ENCODE data around the gene TRMT5. TPM values are rescaled to one million over a fixed set of nuclear protein-coding genes. Genes with fewer than 3 reads are reported as not detected.

The TRMT5 gene, protein sequence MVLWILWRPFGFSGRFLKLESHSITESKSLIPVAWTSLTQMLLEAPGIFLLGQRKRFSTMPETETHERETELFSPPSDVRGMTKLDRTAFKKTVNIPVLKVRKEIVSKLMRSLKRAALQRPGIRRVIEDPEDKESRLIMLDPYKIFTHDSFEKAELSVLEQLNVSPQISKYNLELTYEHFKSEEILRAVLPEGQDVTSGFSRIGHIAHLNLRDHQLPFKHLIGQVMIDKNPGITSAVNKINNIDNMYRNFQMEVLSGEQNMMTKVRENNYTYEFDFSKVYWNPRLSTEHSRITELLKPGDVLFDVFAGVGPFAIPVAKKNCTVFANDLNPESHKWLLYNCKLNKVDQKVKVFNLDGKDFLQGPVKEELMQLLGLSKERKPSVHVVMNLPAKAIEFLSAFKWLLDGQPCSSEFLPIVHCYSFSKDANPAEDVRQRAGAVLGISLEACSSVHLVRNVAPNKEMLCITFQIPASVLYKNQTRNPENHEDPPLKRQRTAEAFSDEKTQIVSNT
- total RNA-seq, result 2.7 TPM

DNA sequence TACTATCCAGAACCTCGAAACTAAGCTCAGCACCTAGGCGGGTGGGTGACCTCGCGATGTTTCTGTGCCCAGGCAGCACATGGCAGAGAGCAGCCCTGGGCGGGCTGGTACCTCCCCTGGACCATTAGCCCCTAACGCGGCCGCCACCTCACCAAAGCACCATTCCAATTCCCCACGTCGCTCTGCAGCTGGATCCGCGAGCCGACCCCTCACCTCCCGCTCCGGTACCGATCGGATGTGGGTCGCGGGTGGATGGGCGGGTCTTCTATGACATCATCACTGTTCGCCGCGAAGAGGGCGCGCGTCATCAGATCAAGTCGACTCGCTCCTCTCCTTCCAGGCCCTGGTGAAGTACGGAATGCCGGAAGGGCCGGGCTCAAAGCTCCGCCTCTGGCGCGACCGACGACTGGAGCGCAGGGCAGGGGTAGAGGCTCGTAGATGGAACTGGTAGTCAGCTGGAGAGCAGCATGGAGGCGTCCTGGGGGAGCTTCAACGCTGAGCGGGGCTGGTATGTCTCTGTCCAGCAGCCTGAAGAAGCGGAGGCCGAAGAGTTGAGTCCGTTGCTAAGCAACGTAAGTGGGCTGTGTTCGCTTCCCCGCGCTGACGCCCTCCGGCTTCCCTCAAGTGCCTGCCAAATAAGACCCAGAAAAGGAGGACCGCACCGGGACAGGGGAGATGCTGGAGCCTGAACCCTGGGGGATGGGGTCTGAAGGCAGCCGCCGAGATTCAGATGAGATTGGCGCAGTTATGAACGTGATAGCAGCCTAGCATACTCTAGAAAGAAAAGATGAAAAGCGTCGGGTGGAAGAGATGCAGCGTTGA, at the start of gene TRMT5, which contains the start of gene SLC38A6:
TRMT5 (minus strand) TSS at position 269 of the 822 bp plus-strand sequence; CDS start at position 163, 106 bp downstream.
SLC38A6 (plus strand) TSS at position 435 of the 822 bp plus-strand sequence; CDS start at position 468, 33 bp downstream.
- DNase-seq (ENCODE audit: low read depth in 2 of 3, low spot score in 2 of 3), result peak; percentile 79 to 90 (median 89)

DNA sequence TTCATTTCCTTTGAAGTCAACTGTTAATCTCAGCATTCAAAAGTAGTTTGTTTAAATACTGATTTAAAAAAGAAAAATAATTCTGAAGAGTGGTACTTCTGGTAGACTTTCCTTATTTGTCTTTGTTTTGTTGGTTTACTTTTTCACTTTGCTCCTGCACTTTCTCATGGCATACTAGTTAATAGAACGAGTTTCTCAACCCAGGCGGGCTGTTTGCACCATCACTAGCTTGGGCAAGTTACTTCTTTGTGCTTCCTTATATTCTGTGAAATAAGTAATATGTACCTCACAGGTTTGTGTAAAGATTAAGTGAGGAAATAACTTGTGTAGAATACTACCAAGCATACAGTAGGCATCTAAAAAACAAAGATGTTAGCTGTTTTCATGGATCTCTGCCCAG, 45.6 kb upstream of the TRMT5 start:
- no peak for DNase-seq (ENCODE audit: low read depth in 2 of 3, low spot score in 2 of 3)

DNA sequence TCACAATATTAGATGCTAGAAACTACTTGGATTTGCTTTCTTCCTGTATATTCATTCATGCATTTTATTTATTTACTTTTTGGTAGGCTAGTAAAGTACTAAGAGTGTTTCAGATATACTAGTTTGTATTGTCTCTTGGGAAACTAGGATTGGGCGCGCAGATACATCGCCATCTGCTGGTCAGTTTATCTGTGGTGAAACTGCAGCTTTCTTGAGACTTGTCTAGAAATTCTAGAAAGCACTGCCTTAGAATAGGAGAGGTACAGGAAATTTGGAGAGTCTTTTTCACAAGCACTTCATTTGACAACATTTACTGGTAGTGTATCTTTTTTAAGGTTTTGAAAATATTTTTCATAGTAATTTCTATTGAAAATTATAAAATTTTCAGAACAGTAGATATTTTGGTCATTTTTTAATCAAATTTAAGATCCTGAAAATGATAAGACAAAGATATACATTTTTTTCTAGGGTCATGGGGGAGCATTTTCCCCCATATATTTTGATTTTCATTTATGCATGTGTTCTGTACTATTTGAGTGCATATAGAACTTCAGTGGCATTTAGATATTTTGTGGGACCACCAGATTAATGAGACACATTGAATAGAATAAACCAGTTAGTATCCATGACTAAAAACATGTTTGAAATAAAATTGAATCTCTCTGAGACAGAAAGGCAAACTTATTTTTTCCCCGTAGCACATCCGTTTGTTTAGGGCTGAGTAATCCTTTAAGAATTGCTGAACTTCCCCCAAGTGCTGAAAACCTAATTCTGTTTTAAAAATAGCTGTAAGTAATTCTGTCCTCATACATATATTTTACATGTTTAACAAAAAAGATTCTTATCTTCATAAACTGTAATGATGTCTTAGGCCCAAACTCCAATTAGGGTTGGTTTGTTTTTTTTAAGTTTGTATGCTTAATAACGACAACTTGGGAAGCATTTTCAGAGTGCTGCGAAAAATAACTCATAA, 44.7 kb upstream of the TRMT5 start:
- peak; percentile 10 to 71 (median 44) for DNase-seq (ENCODE audit: low read depth in 2 of 3, low spot score in 2 of 3)

DNA sequence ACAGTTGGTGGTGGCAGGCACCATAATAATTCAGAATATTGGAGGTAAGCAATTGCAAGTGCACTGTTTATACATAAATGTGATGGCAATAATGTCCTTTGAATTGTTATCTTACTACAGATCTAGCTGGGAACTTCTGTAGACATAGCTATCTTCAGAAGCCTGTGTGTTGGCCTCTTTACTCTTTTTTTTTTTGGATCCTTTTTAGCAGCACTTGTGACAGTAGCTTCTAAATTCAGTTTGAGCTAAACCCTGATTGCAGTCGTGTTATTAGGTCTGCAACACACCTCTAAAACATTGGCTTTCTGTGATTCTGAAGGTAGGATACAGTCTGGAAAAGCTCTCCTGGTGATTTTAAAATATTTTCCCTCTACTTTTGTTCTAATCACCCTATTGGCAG, 38.7 kb upstream of the TRMT5 start:
- no peak for DNase-seq (ENCODE audit: low read depth in 2 of 3, low spot score in 2 of 3)

DNA sequence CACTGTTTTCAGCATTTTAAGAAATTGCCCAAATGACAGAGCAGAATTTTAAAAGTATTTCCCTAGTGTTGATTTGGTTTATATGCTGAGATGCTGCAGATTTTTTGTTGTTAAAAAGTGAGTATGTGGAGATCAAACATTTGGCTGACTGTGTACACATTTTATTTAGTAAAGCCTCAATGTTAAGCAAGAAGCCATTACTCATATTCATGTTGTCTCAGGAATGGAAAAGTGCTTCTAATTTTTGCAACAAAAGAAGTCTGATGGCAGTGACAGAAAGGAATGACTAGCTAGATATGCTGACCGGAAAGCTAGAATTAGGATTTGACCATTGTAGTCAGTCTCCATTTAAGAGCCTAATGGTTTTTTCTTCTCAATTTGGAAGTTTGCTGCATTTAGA, 22.7 kb upstream of the TRMT5 start:
- no peak for DNase-seq (ENCODE audit: low read depth in 2 of 3, low spot score in 2 of 3)

DNA sequence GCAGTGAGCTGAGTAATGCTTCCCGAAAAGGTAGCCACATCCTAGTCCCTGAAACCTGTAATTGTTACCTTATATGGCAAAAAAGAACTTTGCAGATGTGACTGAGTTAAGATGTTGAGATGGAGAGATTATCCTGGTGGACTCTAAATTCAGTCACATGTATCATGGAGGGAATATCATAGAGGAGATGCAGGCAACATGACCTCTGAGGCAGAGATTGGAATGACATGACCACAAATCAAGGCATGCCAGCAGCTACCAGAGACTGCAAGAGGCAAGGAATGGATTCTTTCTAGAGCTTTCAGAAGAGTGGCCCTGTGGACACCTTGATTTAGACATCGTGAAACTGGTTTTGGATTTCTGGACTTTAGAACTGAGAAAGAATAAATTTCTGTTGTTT, 18.7 kb upstream of the TRMT5 start:
- DNase-seq (ENCODE audit: low read depth in 2 of 3, low spot score in 2 of 3), result no peak

DNA sequence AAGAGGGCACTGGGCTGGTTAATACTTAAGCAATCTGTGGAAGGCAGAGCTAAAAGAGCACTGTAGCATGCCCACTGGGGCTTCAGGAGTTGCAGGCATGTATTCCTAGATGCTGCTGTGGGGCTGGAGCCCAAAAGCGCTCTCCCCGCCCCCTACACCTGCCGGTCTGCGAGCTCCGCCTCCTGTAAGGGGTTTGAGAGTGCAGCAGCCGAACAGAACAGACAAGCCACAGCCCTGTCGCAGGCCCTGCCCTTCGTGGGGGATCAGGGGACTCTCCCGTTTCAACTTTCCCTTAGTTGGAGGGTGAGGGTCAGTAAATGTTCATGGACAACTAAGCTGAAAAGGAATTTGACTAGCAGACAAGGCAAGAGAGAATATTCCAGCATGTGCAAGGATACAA, 17.7 kb upstream of the TRMT5 start:
- DNase-seq (ENCODE audit: low read depth in 2 of 3, low spot score in 2 of 3), result no peak

DNA sequence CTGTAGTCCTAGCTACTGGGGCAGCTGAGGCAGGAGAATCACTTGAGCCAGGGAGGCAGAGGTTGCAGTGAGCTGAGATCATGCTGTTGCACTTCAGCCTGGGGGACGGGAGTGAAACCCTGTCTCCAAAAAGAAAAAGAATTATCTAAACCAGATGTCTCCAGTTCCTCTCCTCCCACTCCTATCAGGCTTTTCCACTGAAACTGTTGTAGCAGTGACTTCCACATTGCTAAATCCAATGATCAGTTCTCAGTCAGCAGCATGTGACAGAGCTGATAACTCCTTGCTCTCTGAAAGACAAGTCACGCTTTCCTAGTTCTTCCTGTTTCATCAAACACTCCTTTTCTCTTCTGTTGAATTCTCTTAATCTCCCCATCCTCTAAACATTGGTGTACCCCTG, 8.7 kb upstream of the TRMT5 start:
- no peak for DNase-seq (ENCODE audit: low read depth in 2 of 3, low spot score in 2 of 3)

DNA sequence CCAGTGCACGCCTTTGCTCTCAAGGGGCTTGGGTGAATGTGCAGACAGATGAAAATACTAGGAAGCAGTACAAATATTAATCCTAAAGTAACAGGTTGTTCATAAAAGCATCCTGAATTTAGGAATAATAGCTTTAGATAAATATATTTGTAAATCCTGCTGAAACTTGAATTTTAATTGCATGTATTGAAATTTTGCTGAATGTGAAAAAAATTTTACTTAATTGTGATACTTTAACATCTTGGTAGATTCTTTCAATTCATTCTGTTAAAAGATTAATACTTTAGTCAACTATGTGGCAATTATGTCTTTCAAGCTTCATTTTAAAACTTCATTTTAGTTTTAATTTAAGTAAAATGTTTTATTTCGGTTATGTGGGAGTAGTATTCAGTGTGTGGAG, 5.6 kb upstream of the TRMT5 start:
- no peak for DNase-seq (ENCODE audit: low read depth in 2 of 3, low spot score in 2 of 3)

DNA sequence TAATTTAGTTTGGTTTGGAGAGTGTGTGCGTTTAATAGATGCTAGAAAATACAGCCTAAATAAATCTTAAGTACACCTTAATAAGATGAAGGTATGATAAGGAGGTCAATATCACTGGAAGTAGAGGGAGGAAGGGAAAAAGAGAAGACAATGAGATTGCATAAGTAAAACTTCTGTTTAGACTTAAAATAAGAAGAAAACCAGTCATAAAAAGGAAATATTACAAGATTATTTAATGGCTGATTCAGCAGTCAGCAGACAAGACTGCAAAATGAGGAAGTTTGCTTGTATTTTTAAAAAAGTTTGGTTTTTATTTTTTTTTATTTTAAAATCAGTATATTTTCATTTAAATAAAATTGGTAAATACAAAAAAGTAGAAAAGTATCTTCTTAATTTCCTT, 3.3 kb upstream of the TRMT5 start:
- DNase-seq (ENCODE audit: low read depth in 2 of 3, low spot score in 2 of 3), result peak in 1 of 3 donors; percentile 14

DNA sequence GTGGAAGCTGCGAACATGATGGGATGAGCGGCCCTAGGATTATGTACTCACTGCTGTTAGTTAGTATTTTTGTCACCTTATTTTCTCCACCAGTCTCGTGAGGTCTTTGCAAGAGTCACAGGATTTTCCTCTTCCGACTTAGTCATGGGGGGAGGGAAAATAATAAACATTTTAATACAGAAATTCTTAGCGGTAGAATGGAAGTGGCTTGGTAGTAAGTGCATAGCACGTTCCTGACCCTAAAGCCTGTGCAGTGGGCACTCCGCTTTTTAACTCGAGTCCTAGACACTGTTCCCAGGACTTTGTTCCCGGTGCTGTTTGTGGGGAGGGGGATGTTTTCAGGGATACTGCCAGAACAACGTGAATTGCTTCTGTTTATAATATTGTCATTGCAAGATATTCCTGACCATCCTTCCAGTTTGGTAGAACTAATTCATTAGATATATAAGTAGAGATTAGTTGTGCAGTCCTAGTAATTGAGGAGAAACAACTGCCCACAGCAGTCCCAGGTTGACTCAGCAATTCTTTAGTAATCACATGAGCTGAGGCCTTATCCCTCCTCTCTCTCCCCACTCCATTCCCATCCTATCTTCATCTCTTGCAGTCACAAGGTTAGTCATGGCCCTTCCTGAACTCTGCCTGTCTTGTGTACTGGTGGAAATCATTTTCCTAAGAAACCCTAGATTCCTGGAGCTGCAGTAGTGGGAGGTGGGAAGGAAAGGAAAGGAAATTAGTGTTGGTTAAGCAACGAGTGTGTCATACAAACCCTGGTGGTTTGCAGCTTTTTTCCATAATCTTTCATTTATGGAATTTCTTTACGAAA, 965 bp upstream of the TRMT5 start:
- DNase-seq (ENCODE audit: low read depth in 2 of 3, low spot score in 2 of 3), result peak in 1 of 3 donors; percentile 5

DNA sequence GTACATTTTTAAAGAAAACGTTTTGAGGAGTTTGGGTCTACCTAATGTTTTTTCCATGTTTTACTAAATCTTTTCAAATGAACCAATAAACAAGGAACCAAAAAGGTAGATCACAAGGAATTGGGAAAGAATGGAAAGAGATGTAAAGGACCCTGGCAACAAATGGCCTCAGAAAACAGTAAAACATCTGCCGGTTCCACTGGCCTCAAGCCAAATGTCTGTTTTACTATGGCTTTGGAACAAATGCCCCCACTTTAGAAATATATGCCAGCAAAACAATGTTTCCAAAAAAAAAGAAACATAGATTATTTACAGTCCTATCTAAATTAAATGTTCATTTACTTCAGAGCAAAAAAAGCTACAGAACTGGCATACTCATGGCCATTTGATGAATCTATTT, 3.0 kb downstream of the TRMT5 start:
- no peak for DNase-seq (ENCODE audit: low read depth in 2 of 3, low spot score in 2 of 3)

DNA sequence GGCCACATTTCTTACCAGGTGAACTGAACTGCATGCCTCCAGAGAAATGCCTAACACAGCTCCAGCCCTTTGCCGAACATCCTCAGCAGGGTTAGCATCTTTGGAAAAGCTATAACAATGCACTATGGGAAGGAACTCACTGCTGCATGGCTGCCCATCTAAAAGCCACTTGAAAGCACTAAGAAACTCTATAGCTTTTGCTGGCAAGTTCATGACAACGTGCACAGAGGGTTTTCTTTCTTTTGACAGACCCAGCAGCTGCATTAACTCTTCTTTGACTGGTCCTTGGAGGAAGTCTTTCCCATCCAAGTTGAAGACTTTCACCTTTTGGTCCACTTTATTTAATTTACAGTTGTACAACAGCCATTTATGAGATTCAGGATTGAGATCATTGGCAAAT, 5.3 kb downstream of the TRMT5 start:
- no peak for DNase-seq (ENCODE audit: low read depth in 2 of 3, low spot score in 2 of 3)

DNA sequence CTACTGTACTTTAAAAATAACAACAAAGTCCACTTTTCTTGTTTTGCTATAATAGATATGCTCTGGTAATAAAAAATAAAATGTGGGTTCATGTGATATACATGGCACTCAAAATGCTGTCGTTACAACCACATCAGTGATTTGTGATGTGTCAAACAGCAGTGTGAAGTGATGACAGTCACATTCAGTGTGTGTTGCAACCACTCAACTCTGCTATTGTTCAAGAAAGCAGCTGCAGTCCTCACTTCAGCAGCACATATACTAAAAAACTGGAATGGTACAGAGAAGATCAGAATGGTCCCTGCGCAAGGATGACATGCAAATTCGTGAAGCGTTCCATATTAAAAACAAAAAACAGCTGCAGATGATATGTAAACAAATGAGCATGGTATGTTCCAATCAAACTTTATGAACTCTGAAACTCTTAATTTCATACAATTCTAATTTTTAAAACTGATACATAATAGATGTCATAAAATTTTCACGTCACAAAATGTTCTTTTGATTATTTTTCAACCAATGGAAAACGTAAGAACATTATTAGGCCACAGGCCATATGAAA, 6.7 kb downstream of the TRMT5 start:
- no peak for DNase-seq (ENCODE audit: low read depth in 2 of 3, low spot score in 2 of 3)

DNA sequence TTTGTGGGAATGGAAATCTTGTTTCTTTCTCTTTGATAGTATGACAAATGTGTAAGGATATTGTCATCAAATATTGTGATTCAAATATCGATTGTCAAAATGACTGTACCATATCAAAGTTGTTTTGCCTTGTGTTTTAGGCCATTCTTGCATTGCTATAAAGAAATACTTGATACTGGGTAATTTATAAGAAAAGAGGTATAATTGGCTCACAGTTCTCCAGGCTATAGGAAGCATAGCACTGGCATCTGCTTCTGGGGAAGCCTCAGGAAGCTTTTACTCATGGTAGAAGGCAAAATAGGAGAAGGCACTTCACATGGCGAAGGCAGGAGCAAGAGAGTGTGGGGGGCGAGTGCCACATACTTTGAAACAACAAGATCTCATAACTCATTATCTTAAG, 7.8 kb downstream of the TRMT5 start:
- no peak for DNase-seq (ENCODE audit: low read depth in 2 of 3, low spot score in 2 of 3)

DNA sequence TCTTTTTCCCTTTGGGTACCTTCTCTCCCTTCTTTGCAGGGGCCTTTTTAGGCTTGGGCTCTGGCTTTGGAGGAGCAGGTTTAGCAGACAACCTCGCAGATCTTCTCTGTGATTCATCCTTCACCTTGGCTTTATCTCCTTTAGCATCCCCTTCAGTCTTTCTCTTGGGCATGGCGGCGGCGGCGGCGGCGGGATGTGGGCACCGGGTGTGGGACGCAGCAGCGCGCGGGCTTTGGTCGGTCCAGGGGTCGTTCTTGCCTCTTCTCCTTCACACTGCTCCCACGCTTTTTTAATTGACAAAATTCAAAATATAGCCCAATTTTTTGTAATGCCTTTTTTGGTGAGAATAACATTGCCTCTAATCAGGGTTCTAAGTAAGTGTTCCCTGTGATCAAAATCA, 8.6 kb downstream of the TRMT5 start:
- no peak for DNase-seq (ENCODE audit: low read depth in 2 of 3, low spot score in 2 of 3)

DNA sequence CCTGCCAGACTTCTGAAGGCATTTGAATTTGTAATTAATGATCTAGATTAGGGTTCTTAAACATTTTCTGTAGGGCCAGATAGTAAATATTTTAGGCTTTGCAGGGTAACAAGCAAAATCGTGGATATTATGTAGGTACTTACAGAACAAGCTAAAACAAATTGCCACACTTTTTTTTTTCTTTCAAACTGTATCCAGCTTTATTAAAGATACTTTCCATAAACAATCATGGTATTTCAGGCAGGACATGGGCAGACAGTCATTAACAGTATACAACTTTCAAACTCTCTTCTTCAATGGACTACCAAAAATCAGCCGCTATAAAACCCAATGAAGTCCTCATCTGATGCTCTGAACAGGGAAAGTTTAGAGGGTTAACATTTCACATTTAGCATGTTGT, 9.6 kb downstream of the TRMT5 start:
- DNase-seq (ENCODE audit: low read depth in 2 of 3, low spot score in 2 of 3), result no peak

DNA sequence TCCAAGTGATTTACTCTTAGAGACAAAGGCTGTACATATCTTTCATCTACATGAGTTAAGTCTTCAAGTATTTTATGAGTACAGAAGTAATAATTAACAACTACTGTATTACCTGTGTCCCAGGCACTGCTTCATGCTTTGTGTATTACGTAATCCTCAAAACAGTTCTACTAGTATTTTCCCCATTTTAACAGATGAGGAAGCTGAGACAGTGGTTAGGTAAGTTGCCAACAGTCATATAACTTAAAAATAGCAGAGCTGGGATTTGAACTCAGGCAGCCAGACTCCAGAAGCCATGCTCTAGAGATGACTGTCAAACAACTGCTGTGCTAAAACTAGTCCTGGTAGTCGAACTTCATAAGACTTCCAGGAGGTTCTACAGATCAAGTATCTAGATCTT, 10.7 kb downstream of the TRMT5 start:
- no peak for DNase-seq (ENCODE audit: low read depth in 2 of 3, low spot score in 2 of 3)

DNA sequence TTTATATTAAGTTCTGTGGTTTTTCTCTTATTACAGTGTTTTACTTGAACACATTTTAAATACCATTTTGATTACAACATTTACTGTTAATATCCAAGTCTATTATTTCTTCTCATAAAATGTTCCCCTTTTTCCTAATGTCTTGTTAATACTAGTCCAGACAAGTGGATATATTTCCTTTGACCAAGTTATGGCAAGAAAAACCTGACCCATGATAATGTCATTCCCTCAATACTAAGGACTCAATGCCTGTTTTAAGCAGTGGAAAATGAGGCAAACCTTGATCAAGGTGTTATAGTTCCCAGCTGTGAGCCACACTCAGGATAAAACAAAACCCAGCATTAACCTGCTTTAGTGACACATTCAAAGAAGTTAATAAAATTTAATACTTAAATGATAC, 12.2 kb downstream of the TRMT5 start:
- DNase-seq (ENCODE audit: low read depth in 2 of 3, low spot score in 2 of 3), result no peak
